SHP77 (cell line): ENCODE data around the gene CSE1L.
"Not testable (repeated sequence)": the region's sequence is repeated elsewhere in the genome, so short reads cannot be mapped to it uniquely, and the experiment has no call there.

Source experiments
- DNase-seq, 2 experiments: peaks; one replicate each; lab custom pipeline; 2025; lab: John Stamatoyannopoulos, UW

CSE1L gene

DNA sequence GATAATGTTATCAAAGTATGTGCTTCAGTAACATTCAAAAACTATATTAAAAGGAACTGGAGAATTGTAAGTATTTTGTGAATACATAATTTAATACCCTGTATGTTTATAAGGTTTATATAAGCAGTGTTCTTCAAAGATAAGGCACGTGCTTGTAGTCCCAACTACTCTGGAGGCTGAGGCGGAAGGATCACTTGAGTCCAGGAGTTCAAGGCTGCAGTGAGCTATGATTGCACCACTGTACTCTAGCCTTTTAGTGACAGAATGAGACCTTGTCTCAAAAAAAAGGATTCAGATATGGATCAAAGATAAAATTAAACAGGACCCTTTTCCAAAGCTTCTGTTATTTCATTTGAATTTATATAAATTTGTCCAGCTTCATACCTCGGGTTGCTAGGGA lies 17.2 kb downstream of the CSE1L start:
- DNase-seq: no peak

GRCh38 chr20:49074521-49074920 lies 28.4 kb downstream of the CSE1L start:
- DNase-seq: no peak

DNA sequence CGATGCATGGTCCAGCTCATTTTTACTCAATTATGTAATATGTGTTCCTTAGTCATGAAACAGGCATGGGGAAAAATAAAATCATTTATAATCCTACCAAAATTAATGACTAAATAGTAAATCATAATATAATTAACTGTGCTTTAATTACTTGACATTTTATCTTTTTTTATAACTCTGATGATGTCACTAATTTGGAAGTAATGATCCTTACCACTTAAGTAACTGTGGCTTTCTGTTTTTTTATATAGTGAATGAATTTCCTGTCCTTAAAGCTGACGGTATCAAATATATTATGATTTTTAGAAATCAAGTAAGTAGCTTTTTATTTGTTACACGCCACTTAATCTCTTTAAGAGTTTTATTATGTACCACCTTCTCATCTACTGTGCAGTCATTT lies 32.2 kb downstream of the CSE1L start:
- DNase-seq: no peak

DNA sequence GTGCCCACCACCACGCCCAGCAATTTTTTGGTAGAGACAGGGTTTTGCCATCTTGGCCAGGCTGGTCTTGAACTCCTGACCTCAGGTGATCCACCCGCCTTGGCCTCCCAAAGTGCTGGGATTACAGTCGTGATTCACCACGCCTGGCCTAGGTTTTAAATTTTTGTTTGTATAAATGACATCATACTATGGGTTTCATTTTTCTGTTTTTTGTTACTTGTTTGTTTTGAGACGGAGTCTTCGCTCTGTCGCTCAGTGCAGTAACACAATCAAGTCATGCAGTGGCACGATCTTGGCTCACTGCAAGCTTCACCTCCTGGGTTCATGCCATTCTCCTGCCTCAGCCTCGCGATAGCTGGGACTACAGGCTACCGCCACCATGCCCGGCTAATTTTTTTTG lies 36.2 kb downstream of the CSE1L start:
- DNase-seq: not testable (repeated sequence)

- no peak for DNase-seq
These were observed 45.0 kb downstream of the CSE1L start for GRCh38 chr20:49091104-49091503.

- no peak for DNase-seq
These were observed 45.6 kb downstream of the CSE1L start for GRCh38 chr20:49091762-49092161.

- no peak for DNase-seq
These were observed 50.2 kb downstream of the CSE1L start for GRCh38 chr20:49096203-49096730.

GRCh38 chr20:49097159-49097558 lies 51.0 kb downstream of the CSE1L start:
- no peak for DNase-seq

GRCh38 chr20:49098136-49098535 lies 52.0 kb downstream of the CSE1L start:
- DNase-seq: no peak

- DNase-seq: no peak
These were observed 52.9 kb downstream of the CSE1L start for GRCh38 chr20:49099011-49099410.

DNA sequence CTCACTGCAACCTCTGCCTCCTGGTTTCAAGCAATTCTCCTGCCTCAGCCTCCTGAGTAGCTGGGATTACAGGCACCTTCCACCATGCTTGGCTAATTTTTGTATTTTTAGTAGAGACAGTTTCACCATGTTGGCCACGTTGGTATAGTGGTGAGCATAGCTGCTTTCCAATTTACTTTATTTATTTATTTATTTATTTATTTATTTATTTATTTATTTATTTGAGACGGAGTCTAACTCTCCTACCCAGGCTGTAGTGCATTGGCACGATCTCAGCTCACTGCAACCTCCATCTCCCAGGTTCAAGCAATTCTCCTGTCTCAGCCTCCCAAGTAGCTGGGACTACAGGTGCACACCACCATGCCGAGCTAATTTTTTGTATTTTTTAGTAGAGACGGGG lies 54.2 kb downstream of the CSE1L start:
- not testable (repeated sequence) for DNase-seq

DNA sequence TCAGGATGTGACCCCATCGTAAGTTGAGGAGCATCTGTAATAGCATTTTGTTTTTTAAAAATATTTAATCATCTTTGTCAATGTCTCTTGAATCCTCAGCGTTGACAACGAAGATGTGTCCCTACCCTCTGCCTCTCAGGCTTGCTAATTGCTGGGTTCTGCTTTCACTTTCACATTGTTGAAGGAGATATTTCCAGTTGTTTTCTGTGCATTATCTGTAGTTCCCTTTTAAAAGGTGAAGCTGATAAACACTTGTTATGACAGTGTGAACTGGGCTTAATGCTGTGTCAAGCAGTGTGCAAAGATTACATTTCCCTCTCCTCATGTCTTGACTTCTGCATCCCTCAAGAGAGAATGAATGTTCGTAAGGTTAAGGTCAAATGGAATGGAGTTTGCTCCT lies 54.9 kb downstream of the CSE1L start:
- DNase-seq: no peak

- no peak for DNase-seq
These were observed 56.9 kb downstream of the CSE1L start for GRCh38 chr20:49103019-49103418.

GRCh38 chr20:49103647-49104364 lies 57.7 kb downstream of the CSE1L start:
- DNase-seq: no peak

- no peak for DNase-seq
These were observed 58.2 kb downstream of the CSE1L start for GRCh38 chr20:49104365-49104648.

DNA sequence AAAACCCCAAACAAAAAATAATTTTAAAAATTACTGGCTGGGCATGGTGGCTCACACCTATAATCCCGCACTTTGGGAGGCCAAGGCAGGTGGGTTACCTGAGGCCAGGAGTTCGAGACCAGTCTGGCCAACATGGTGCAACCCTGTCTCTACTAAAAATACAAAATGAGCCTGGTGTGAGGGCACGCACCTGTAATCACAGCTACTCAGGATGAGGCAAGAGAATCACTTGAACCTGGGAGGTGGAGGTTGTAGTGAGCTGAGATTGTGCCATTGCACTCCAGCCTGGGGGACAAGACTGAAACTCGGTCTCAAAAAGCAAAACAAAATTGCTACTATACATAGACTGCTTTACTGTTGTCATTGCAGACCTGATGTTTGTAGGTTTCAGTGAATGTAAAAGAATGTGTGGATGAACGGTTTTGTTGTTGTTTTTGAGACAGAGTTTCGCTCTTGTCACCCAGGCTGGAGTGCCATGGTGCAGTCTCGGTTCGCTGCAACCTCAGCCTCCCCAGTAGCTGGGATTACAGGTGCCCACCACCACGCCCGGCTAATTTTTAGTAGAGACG lies 59.0 kb downstream of the CSE1L start:
- not testable (repeated sequence) for DNase-seq

GRCh38 chr20:49106328-49106727 lies 60.2 kb downstream of the CSE1L start:
- DNase-seq: no peak

GRCh38 chr20:49110767-49111694 lies 64.9 kb downstream of the CSE1L start:
- no peak for DNase-seq

GRCh38 chr20:49112596-49113274 lies 66.6 kb downstream of the CSE1L start:
- DNase-seq: no peak

DNA sequence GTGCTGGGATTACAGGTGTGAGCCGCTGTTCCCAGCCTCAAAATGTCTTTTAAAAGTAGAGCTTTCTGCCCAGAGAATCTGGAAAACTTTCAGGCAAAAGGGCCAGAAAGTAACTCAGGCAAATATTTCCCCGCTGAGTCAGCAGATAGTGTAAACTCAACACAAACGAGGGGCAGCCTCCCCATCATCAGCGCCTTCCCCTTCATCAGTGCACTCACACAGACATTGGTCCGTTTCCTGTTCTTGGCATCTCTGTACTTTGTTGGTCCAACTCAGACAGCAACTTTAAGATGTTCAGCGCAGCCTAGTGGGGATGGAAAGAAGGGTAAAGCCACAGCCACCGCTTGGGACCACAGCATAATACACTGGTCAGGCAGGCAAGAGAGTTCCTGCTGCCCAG lies 69.5 kb downstream of the CSE1L start:
- no peak for DNase-seq

DNA sequence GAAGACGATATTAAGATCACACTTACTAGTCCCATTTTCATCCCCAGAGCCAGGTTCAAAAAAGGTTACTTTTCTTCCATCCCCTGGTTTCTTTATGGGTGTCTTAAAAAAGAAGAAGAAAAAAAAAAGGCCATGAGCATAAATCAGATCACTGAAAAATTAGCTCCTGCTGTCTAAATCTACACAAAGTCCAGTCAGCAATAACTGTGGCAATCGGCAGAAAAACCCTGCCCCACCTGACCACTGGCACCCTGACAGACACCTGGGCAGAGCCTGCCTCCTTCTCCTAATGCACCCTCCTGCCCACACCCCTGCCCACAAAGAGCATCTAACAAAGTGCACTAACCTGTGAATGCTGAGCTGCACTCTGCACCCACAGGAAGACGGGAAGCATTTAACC lies 72.2 kb downstream of the CSE1L start:
- no peak for DNase-seq

GRCh38 chr20:49119988-49120387 lies 73.9 kb downstream of the CSE1L start:
- DNase-seq: no peak
